Fibroblast of the conjunctiva (primary cell): ENCODE results near the gene ROPN1L.
"Not testable (repeated sequence)": the region's sequence is repeated elsewhere in the genome, so short reads cannot be mapped to it uniquely, and the experiment has no call there.

Experiments
- DNase-seq: peaks from one replicate; pipeline ENCODE4 v3.0.0-alpha.2; 2010; ENCODE audit warnings: low read depth

ROPN1L gene

GRCh38 chr5:10480237-10480985, 38.7 kb downstream of the ROPN1L start:
- DNase-seq = no peak

GRCh38 chr5:10481241-10481935, 39.7 kb downstream of the ROPN1L start:
- DNase-seq = no peak

GRCh38 chr5:10482791-10483530, 41.3 kb downstream of the ROPN1L start:
- DNase-seq = no peak

- no peak for DNase-seq
These were observed 43.1 kb downstream of the ROPN1L start for GRCh38 chr5:10484774-10485141.

- peak; percentile 98 for DNase-seq
These were observed 43.6 kb downstream of the ROPN1L start for GRCh38 chr5:10485142-10485795.

GRCh38 chr5:10485897-10486296, 44.2 kb downstream of the ROPN1L start:
- no peak for DNase-seq

- no peak for DNase-seq
These were observed 45.0 kb downstream of the ROPN1L start for GRCh38 chr5:10486511-10487344.

- DNase-seq = no peak
These were observed 46.5 kb downstream of the ROPN1L start for GRCh38 chr5:10488144-10488543.

GRCh38 chr5:10489810-10490426, 48.2 kb downstream of the ROPN1L start:
- no peak for DNase-seq

- DNase-seq = no peak
These were observed 49.4 kb downstream of the ROPN1L start for GRCh38 chr5:10490927-10491672.

GRCh38 chr5:10491673-10492026, 50.0 kb downstream of the ROPN1L start:
- DNase-seq = no peak

GRCh38 chr5:10493884-10494283, 52.2 kb downstream of the ROPN1L start:
- DNase-seq = no peak

- not testable (repeated sequence) for DNase-seq
These were observed 52.8 kb downstream of the ROPN1L start for GRCh38 chr5:10494497-10494896.

- DNase-seq = no peak
These were observed 55.9 kb downstream of the ROPN1L start for GRCh38 chr5:10497554-10497953.

GRCh38 chr5:10498350-10498749, 56.7 kb downstream of the ROPN1L start:
- DNase-seq = no peak

GRCh38 chr5:10499066-10499465, 57.4 kb downstream of the ROPN1L start:
- no peak for DNase-seq

GRCh38 chr5:10499776-10500175, 58.1 kb downstream of the ROPN1L start:
- DNase-seq = no peak

- no peak for DNase-seq
These were observed 59.0 kb downstream of the ROPN1L start for GRCh38 chr5:10500669-10501068.

GRCh38 chr5:10501554-10502075, 59.9 kb downstream of the ROPN1L start:
- DNase-seq = no peak

- no peak for DNase-seq
These were observed 60.5 kb downstream of the ROPN1L start for GRCh38 chr5:10502130-10502529.
